Measurements from ENCODE around the gene SUPT6H. TPM values are rescaled to one million over a fixed set of nuclear protein-coding genes. Genes with fewer than 3 reads are reported as not detected.

The SUPT6H gene
- total and polyA plus RNA-seq, 2 donors (not counting 3 experiments of a cell fraction or from before 2014, with no cell fraction given) = 33.9 to 79.2 TPM

DNA sequence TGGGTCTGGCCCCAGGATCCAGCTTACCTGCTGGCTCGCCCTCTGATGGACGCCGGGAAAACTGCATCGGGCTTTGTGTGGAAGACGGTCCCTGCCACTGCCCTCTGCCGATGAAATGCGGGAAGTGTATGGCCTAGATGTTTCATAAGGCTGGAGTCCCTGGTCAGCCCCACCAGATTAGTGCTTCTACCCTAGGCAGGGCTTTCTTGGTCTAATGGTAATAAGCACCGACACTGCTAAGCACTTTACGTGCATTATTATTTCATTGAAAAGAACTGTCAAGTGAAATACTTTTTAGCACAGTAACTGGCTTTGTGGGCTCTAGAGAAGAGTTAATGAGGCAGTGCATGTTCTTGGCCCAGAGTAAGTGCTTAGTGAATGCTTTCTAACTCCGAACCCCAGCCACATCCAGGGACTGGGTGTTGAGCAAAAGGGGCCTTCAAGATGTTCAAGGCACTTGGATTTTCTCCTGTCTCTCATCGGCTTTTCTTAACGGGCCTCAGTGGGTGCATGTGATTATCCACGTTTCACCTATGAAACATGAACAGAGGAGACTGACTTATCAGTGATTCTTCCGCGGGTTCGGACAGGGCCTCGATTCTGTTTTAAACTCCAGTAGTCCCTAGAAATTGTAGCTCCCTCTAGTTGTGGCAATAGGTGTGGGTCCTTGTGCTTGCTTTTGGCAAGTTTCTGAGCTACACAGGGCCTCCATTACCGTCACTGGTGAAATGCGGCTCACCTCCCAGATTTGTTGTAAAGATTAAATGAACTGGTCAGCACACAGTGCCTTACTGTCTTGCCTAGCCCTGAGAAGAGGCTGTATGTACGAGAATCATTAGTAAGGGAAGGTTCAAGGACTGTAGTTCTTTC lies 88.4 kb downstream of the SUPT6H start:
- Histone ChIP-seq H3K9me1 (replicated peaks; ENCODE audit: control insufficient read depth, extremely low read depth, insufficient read depth, low read length) (no peaks in the 10 kb centered on the region), H3K9ac (replicated peaks; ENCODE audit: extremely low read depth, insufficient read depth, low read length) (no peak overlapping the region), H2AFZ (ENCODE audit: low read depth, low read length) (no peak overlapping the region), H4K20me1 (replicated peaks; ENCODE audit: control insufficient read depth, extremely low read depth, insufficient read depth, low read length) (no peaks in the 10 kb centered on the region), H3K27me3 (ENCODE audit: control insufficient read depth in 2 of 2, insufficient read depth in 2 of 2, low read length in 2 of 2) (no peaks in the 10 kb centered on the region), H3K79me2 (ENCODE audit: control insufficient read depth, insufficient read depth, low read length) (peaks cover 17% of the 10 kb centered on the region), H3K9me3 (replicated peaks; ENCODE audit: control insufficient read depth, insufficient read depth, low read length) (no peaks in the 10 kb centered on the region), H3K4me3 (replicated peaks in 1 of 3; ENCODE audit: insufficient read depth in 1 of 3, low read depth in 1 of 3, low read length in 3 of 3) (no peak overlapping the region), H3K4me2 (ENCODE audit: insufficient read depth, low read length) (no peak overlapping the region), H3K36me3 (ENCODE audit: control insufficient read depth in 2 of 2, extremely low read depth in 1 of 2, insufficient read depth in 2 of 2, low read length in 2 of 2) (peaks cover 4 to 20% of the 10 kb centered on the region in 2 experiments), H3K27ac (ENCODE audit: insufficient read depth, low read depth, low read length) (no peak overlapping the region), H3K4me1 (ENCODE audit: control insufficient read depth, extremely low read depth, insufficient read depth, low read length) (peaks cover 22% of the 10 kb centered on the region)
- DNase-seq (ENCODE audit: low read depth, low spot score) (peak; percentile 91), FAIRE-seq (peak; percentile 98)
- intact Hi-C loops (cut with micrococcal nuclease) = loop anchor here (1.0 kb wide), 2 partner anchors 23 to 103 kb away; no protein-coding TSS in a partner anchor
- POLR2A ChIA-PET = interaction anchor here (6.3 kb wide), 1 partner anchor 23 kb away, joined by 45 read pairs; the partner anchor contains the start of genes NEK8 and TLCD1
- dilution Hi-C loops (cut with MboI; ENCODE audit: extremely low pct_ligation_motif_present, low sequenced_read_pairs) = no loop called here
- CTCF ChIA-PET = interaction anchor here (0.6 to 16.6 kb wide), 26 partner anchors 11 to 367 kb away, joined by 3 to 602 read pairs (median 4); partner anchors contain the start of genes BLTP2, FAM222B, NEK8 and RPL23A
- BruUV-seq (replicated peaks) = TSS peak; percentile 11
- TF ChIP-seq POLR2AphosphoS5 (IDR thresholded peaks at IDR 0.05; ENCODE audit: insufficient read depth, low read depth, low read length) = peak; percentile 59
- TF ChIP-seq EZH2 (IDR thresholded peaks at IDR 0.05; ENCODE audit: borderline replicate concordance, low read depth, low read length, severe bottlenecking) = no peak
- TF ChIP-seq, protein P1, sequence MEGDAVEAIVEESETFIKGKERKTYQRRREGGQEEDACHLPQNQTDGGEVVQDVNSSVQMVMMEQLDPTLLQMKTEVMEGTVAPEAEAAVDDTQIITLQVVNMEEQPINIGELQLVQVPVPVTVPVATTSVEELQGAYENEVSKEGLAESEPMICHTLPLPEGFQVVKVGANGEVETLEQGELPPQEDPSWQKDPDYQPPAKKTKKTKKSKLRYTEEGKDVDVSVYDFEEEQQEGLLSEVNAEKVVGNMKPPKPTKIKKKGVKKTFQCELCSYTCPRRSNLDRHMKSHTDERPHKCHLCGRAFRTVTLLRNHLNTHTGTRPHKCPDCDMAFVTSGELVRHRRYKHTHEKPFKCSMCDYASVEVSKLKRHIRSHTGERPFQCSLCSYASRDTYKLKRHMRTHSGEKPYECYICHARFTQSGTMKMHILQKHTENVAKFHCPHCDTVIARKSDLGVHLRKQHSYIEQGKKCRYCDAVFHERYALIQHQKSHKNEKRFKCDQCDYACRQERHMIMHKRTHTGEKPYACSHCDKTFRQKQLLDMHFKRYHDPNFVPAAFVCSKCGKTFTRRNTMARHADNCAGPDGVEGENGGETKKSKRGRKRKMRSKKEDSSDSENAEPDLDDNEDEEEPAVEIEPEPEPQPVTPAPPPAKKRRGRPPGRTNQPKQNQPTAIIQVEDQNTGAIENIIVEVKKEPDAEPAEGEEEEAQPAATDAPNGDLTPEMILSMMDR (IDR thresholded peaks at IDR 0.05; ENCODE audit: extremely low read depth in 1 of 2, insufficient read depth in 1 of 2, low read depth in 1 of 2, low read length in 2 of 2) = peak; percentile 99 to 100

All from endothelial cell of umbilical vein (primary cell).